BJ (cell line): Measurements from ENCODE around the gene PLSCR4. TPM values are rescaled to one million over a fixed set of nuclear protein-coding genes. Genes with fewer than 3 reads are reported as not detected.
"Not testable (repeated sequence)": the region's sequence is repeated elsewhere in the genome, so short reads cannot be mapped to it uniquely, and the experiment has no call there.

Source experiments
- CTCF ChIA-PET: fragments of 350-600 bp; formaldehyde crosslinking; extraction: SDS; loops from one replicate; lab custom pipeline; 2021; ENCODE audit warnings: antibody characterized with exemption, inconsistent platforms; lab: Yijun Ruan, JAX
- POLR2A ChIA-PET: fragments of 300-600 bp; sonication (Branson Sonifier 250); formaldehyde crosslinking; extraction: SDS; loops from one replicate; lab custom pipeline; 2021; ENCODE audit warnings: antibody characterized with exemption; lab: Charles Lee
- DNase-seq: peaks from one replicate; pipeline ENCODE4 v3.0.0-alpha.2; 2011; ENCODE audit warnings: low read depth
- H3K27me3 ChIP-seq: 2 replicates; pipeline ENCODE4 v1.6.0; 2011; ENCODE audit warnings: low read length; ENCODE audit not compliant: control insufficient read depth, insufficient read depth
- H3K36me3 ChIP-seq: 2 replicates; pipeline ENCODE4 v1.5.1; 2011; ENCODE audit warnings: low read length; ENCODE audit not compliant: control insufficient read depth, insufficient read depth
- H3K4me3 ChIP-seq: 2 replicates; pipeline ENCODE4 v1.5.1; 2011; ENCODE audit warnings: low read depth, mild to moderate bottlenecking, control low read depth, low read length
- polyA plus RNA-seq: library from polyadenylated mRNA; depleted of rRNA; stranded (reverse); fragments of >200 nt; gene quantifications from 2 replicates; pipeline ENCODE4 v1.2.3, GENCODE V29; 2011
- TF ChIP-seq, protein P1 (sequence below): IDR thresholded peaks from 2 replicates; pipeline ENCODE4 v1.5.1; 2011; ENCODE audit warnings: low read depth, mild to moderate bottlenecking, control low read depth, inconsistent platforms, low read length, moderate library complexity; ENCODE audit not compliant: insufficient read depth

The PLSCR4 gene
- polyA plus RNA-seq, 1 experiment = 28.4 TPM

DNA sequence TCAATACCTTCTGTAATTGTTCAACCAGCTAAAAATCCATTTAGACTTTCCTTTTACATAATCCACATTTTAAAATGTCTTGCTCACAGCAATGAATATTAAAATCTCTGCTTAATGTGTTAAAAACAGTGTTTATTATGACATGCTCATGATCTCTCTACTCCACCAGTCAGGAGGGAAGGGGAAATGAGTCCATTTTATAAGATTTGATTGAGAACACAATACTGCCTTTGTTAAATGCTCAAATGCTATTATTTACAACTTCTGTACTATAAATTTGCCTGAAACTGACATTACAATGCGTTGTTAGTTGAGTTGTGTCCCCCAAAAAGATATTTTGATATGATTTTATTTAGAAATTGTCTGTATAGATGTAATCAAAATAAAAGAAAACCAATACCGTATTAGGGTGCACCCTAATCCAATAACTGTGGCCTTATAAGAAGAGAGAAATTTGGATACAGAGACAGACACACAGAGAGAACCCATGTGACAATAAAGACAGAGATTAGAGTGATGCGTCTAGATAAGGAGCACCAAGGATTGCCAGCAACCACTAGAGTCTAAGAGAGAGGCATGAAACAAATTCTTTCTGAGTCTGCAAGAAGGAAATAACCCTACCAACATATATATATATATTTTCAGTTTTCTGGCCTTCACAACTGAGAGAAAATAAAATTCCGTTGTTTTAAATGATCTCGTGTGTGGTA is 9.1 kb upstream of the PLSCR4 start:
- ChIA-PET POLR2A (no interaction called here), CTCF (no interaction called here)
- no peak for DNase-seq
- Histone ChIP-seq H3K36me3 (no peaks in the 10 kb centered on the region), H3K4me3 (no peak overlapping the region), H3K27me3 (no peaks in the 10 kb centered on the region; the same call in 1 of the 2 replicates)
- TF ChIP-seq, protein P1, sequence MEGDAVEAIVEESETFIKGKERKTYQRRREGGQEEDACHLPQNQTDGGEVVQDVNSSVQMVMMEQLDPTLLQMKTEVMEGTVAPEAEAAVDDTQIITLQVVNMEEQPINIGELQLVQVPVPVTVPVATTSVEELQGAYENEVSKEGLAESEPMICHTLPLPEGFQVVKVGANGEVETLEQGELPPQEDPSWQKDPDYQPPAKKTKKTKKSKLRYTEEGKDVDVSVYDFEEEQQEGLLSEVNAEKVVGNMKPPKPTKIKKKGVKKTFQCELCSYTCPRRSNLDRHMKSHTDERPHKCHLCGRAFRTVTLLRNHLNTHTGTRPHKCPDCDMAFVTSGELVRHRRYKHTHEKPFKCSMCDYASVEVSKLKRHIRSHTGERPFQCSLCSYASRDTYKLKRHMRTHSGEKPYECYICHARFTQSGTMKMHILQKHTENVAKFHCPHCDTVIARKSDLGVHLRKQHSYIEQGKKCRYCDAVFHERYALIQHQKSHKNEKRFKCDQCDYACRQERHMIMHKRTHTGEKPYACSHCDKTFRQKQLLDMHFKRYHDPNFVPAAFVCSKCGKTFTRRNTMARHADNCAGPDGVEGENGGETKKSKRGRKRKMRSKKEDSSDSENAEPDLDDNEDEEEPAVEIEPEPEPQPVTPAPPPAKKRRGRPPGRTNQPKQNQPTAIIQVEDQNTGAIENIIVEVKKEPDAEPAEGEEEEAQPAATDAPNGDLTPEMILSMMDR = no peak

DNA sequence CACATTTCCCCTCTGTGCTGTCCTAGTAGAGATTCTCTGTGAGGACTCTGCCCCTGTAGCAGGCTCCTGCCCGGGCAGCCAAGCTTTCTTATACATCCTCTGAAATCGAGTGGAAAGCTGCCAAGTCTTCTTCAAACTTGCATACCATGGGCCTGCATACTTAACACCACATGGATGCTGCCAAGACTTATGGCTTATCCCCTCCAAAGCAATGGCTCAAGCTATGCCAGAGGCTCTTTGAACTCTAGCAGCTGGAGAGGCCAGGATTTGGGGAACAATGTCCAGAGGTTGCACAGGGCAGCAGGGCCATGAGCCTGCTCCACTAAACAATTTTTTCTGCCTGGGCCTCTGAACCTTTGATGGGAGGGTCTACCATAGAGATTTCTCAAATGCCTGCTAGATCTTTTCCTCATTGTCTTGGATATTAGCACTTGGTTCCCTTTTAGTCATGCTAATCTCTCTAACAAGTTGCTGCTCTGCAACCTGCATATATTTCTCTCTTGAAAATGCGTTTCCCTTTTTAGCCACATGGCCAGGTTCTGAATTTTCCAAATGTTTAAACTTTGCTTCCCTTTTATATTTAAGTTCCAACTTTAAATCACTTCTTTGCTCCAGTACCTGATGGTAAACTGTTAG is 6.1 kb upstream of the PLSCR4 start:
- Histone ChIP-seq H3K36me3 (no peaks in the 10 kb centered on the region), H3K27me3 (no peaks in the 10 kb centered on the region; the same call in 1 of the 2 replicates), H3K4me3 (no peak overlapping the region)
- no peak for DNase-seq
- TF ChIP-seq, protein P1 = no peak
- ChIA-PET POLR2A (no interaction called here), CTCF (no interaction called here)

- DNase-seq, H3K27me3 ChIP-seq, POLR2A ChIA-PET, H3K4me3 ChIP-seq, H3K36me3 ChIP-seq, CTCF ChIA-PET: not testable (repeated sequence)
These were observed 1.5 kb upstream of the PLSCR4 start for GRCh38 chr3:146252445-146252844.

- TF ChIP-seq, protein P1 = no peak
- ChIA-PET POLR2A (no interaction called here), CTCF (no interaction called here)
- no peaks in the 10 kb centered on the region for H3K27me3 ChIP-seq
- DNase-seq = no peak
- H3K4me3 ChIP-seq = peak overlapping the region; percentile 68
- no peaks in the 10 kb centered on the region for H3K36me3 ChIP-seq
These were observed 984 bp downstream of the PLSCR4 start for GRCh38 chr3:146249921-146250320.

- Histone ChIP-seq H3K27me3 (no peaks in the 10 kb centered on the region), H3K36me3 (no peaks in the 10 kb centered on the region), H3K4me3 (no peak overlapping the region)
- TF ChIP-seq, protein P1 = no peak
- ChIA-PET CTCF (interaction anchor here (1.0 kb wide), 1 partner anchor 79 kb away, joined by 5 read pairs; no protein-coding TSS in a partner anchor), POLR2A (no interaction called here)
- no peak for DNase-seq
These were observed 3.0 kb downstream of the PLSCR4 start for GRCh38 chr3:146247911-146248310.
